ENCODE results near the gene CHRND. TPM values are rescaled to one million over a fixed set of nuclear protein-coding genes. Genes with fewer than 3 reads are reported as not detected.

Gene CHRND
- total and polyA plus RNA-seq, 8 donors: 0.07 to 0.22 (median 0.12) TPM; not detected in 5

DNA sequence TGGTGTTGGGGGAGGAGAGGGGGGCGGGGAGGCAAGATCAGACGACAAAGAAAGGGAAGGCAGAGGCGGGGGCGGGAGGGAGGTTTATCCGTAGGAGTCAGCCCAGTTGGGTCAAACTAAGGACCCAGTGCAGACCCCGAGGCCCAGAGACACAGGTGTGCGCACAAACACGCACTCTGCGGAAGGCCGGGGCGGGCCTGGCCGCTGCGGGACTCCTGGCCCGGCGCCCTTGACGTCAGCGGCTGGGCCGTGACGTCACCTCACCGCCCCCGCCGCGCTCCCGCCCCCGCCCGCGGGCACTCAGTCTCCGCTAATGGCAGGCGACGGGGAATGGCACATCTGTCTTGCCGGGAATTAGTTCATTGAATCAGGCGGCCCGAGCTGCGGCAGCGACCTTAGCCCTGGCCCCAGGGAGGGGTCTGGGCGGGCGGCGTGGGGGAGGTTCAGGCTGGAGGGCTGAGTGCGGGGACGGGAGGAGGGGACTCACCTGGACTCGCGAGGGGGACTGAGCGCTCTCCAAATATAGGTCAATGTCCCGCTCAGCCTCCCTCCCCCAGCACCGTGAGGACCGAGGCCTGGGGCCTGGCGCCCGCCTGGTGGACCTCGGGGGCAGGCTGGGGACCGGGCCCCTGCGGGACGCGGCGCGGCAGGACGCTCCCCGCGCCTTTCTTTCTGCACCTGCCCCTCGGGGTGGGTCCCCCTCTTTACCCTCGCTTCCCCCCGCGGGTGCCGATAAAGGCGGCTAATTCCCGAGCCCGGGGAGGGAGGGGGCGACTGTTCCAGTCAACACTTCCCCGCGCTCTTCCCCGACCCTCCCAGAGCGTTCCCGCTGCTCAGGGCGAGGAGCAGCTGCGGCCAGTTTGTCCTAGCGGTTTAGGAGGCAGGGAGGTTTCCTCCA lies 22.8 kb upstream of the CHRND start:
- Histone ChIP-seq H3K27me3 (no peaks in the 10 kb centered on the region), H3K4me3 (peak overlapping the region in 3 of 4 donors; percentile 8 to 28 (median 16)), H3K9me3 (no peaks in the 10 kb centered on the region), H3K4me1 (peaks cover 0 to 11% (median 9%) of the 10 kb centered on the region in 3 donors), H3K36me3 (no peaks in the 10 kb centered on the region), H3K27ac (no peak overlapping the region)
- ATAC-seq: peak; percentile 22 to 50 (median 45)
- intact Hi-C loops (cut with DNase I): no loop called here
- no peak for FAIRE-seq
- TF ChIP-seq, protein P1, sequence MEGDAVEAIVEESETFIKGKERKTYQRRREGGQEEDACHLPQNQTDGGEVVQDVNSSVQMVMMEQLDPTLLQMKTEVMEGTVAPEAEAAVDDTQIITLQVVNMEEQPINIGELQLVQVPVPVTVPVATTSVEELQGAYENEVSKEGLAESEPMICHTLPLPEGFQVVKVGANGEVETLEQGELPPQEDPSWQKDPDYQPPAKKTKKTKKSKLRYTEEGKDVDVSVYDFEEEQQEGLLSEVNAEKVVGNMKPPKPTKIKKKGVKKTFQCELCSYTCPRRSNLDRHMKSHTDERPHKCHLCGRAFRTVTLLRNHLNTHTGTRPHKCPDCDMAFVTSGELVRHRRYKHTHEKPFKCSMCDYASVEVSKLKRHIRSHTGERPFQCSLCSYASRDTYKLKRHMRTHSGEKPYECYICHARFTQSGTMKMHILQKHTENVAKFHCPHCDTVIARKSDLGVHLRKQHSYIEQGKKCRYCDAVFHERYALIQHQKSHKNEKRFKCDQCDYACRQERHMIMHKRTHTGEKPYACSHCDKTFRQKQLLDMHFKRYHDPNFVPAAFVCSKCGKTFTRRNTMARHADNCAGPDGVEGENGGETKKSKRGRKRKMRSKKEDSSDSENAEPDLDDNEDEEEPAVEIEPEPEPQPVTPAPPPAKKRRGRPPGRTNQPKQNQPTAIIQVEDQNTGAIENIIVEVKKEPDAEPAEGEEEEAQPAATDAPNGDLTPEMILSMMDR (IDR thresholded peaks at IDR 0.05): no peak
- DNase-seq: peak in 4 of 6 donors; percentile 16 to 67 (median 32)
- WGBS, 2 donors: 22 to 31% methylated on average over 53 to 75 of the region's 75 CpGs

DNA sequence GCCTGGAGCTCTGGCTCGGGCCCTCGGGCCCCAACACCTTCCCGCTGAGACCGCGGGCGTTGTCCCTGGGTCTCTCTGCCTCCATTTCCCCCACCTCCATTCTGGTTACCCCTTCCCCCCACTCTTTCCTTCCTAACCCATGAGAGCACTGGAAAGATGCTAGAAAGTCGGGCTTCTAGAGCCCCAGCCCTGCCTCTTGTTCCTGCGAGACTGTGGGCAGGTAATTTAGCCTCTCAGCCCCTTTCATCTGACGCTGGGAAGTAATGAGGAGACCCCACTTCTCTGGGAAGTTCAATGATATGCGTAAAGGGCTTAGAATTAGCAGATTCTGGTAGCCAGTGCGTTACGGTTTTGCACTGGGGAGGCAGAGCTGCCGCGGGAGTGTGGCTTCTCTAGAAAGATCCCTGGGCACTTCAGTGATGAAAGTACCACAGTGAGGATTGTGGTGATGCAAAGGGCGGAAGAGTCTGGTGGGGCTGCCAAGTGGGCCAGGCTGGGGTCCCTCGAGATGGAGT lies 22.1 kb upstream of the CHRND start:
- TF ChIP-seq, protein P1 (IDR thresholded peaks at IDR 0.05): no peak
- ATAC-seq (no peak), FAIRE-seq (no peak), DNase-seq (no peak)
- Histone ChIP-seq H3K36me3 (no peaks in the 10 kb centered on the region), H3K27ac (no peak overlapping the region), H3K9me3 (no peaks in the 10 kb centered on the region), H3K4me1 (peaks cover 0 to 11% (median 9%) of the 10 kb centered on the region in 3 donors), H3K27me3 (no peaks in the 10 kb centered on the region), H3K4me3 (no peak overlapping the region)
- WGBS, 2 donors: 76 to 78% methylated on average over 16 of the region's 16 CpGs
- intact Hi-C loops (cut with DNase I): no loop called here

DNA sequence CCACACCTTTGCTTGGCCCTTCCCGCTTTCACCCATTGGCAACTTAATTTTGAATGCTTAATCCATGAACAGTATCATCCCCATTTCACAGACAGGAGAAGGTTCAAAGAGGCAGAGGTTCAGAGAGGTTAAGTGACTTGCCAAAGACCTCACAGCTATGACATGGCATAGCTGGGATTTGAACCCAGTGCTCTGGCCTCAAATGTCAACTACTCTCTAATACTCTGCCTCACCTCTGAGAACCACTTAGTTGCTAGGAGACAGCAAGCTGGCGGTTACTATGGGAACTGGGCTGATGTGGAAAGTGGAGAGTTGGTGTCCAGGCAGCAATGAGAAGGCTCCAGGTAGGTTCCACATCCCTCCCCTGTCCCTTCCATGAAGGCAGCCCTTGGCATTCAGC lies 21.5 kb upstream of the CHRND start:
- no peak for FAIRE-seq
- H3K9me3 ChIP-seq: no peaks in the 10 kb centered on the region
- H3K4me3 ChIP-seq: no peak overlapping the region
- ATAC-seq: peak in 1 of 4 donors; percentile 21
- no peaks in the 10 kb centered on the region for H3K36me3 ChIP-seq
- intact Hi-C loops (cut with DNase I): no loop called here
- no peak for DNase-seq
- no peak overlapping the region for H3K27ac ChIP-seq
- TF ChIP-seq, protein P1 (IDR thresholded peaks at IDR 0.05): no peak
- H3K27me3 ChIP-seq: no peaks in the 10 kb centered on the region
- 87 to 93% methylated on average over 2 of the region's 2 CpGs for WGBS, 2 donors
- peaks cover 0 to 11% (median 9%) of the 10 kb centered on the region in 3 donors for H3K4me1 ChIP-seq

DNA sequence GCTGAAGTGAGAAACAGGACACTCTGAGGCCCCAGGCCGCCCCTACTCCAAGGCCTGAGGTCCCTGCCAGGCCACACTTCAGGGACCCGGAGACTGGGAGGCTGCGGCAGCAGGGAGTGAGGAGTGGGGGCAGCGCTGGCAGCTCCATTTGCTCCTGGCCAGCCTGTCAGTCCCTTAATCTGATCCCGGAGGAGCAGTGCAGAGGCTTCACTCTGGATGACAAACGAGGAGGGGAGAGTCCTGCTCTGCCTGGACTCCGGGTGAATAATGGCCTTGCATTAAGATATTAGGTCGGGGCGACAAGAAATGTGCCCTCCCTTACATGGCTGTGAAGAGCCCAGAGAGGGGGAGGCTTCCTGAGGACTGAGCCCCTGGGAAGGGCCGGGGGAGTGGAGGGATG lies 20.1 kb upstream of the CHRND start:
- TF ChIP-seq, protein P1 (IDR thresholded peaks at IDR 0.05): no peak

More for the DNA sequence above, 20.1 kb upstream of the CHRND start:
- no peak overlapping the region for H3K4me3 ChIP-seq
- intact Hi-C loops (cut with DNase I): no loop called here
- DNase-seq: no peak
- ATAC-seq: no peak
- no peaks in the 10 kb centered on the region for H3K9me3 ChIP-seq
- WGBS, 2 donors: 65 to 71% methylated on average over 10 of the region's 10 CpGs
- no peak overlapping the region for H3K27ac ChIP-seq
- H3K27me3 ChIP-seq: no peaks in the 10 kb centered on the region
- H3K36me3 ChIP-seq: no peaks in the 10 kb centered on the region
- H3K4me1 ChIP-seq: peaks cover 0 to 11% (median 9%) of the 10 kb centered on the region in 3 donors
- FAIRE-seq: no peak

All from pancreas (tissue), 10 donors.